Endothelial cell of umbilical vein (primary cell): ENCODE results near the gene FAM227B.

ENCODE experiments used
- CTCF ChIP-seq, 2 donors: IDR thresholded peaks; 1 replicate in 1 of 2; 2 replicates in 1 of 2; pipeline ENCODE4 v1.5.1; 2011; ENCODE audit warnings: low read length in 2 of 2, mild to moderate bottlenecking in 2 of 2, moderate library complexity in 2 of 2, control low read depth in 1 of 2, inconsistent platforms in 1 of 2, low read depth in 1 of 2; ENCODE audit not compliant: insufficient read depth in 1 of 2; ENCODE audit errors: extremely low read depth in 1 of 2
- POLR2A ChIP-seq: IDR thresholded peaks from 2 replicates; pipeline ENCODE4 v1.6.1; 2012; ENCODE audit warnings: low read depth, mild to moderate bottlenecking, control low read depth, low read length

DNA sequence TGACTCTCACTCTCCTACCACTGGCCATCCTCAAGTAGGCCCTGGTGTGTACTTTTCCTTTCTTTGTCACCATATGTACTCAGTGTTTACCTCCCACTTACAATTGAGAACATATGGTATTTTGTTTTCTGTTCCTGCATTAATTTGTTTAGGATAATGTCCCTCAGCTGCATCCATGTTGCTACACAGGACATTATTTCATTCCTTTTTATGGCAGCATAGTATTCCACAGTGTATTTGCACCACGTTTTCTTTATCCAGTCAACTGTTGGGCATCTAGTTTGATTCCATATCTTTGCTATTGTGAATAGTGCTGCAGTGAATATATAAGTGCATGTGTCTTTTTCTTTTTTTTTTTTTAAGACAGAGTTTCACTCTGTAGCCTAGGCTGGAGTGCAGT is 324.4 kb downstream of the FAM227B start:
- TF ChIP-seq CTCF (IDR thresholded peaks at IDR 0.05; ENCODE audit: extremely low read depth in 1 of 2, insufficient read depth in 1 of 2, low read depth in 1 of 2, low read length in 2 of 2) = no peak
- TF ChIP-seq POLR2A = no peak
